HG02852 (cell line): ENCODE data around the gene LEKR1.

Experiments
- ATAC-seq: cut with Tn5 transposase; IDR thresholded peaks from one replicate; pipeline ENCODE4 v1.9.1; 2021; ENCODE audit warnings: mild to moderate bottlenecking, moderate library complexity; ENCODE audit not compliant: unreplicated experiment

Gene LEKR1

GRCh38 chr3:157045238-157045850 lies 219.2 kb downstream of the LEKR1 start:
- no peak for ATAC-seq

- ATAC-seq: no peak
Measured at GRCh38 chr3:157046520-157046919, 220.4 kb downstream of the LEKR1 start.

- peak; percentile 75 for ATAC-seq
Measured at GRCh38 chr3:157051055-157051454, 224.9 kb downstream of the LEKR1 start.

- no peak for ATAC-seq
Measured at GRCh38 chr3:157051591-157051990, 225.4 kb downstream of the LEKR1 start.

- no peak for ATAC-seq
Measured at GRCh38 chr3:157056035-157056434, 229.9 kb downstream of the LEKR1 start.

- no peak for ATAC-seq
Measured at GRCh38 chr3:157058392-157059071, 232.4 kb downstream of the LEKR1 start.

GRCh38 chr3:157059181-157059580 lies 233.0 kb downstream of the LEKR1 start:
- peak; percentile 46 for ATAC-seq

- peak; percentile 77 for ATAC-seq
Measured at GRCh38 chr3:157059661-157060060, 233.5 kb downstream of the LEKR1 start.

- ATAC-seq: no peak
Measured at GRCh38 chr3:157061265-157061664, 235.1 kb downstream of the LEKR1 start.

- no peak for ATAC-seq
Measured at GRCh38 chr3:157063469-157063868, 237.3 kb downstream of the LEKR1 start.

- peak; percentile 5 for ATAC-seq
Measured at GRCh38 chr3:157063926-157064325, 237.8 kb downstream of the LEKR1 start.

- peak; percentile 67 for ATAC-seq
Measured at GRCh38 chr3:157064402-157064801, 238.2 kb downstream of the LEKR1 start.

GRCh38 chr3:157065201-157065600 lies 239.0 kb downstream of the LEKR1 start:
- ATAC-seq: no peak

GRCh38 chr3:157066335-157067098 lies 240.4 kb downstream of the LEKR1 start:
- ATAC-seq: no peak

- peak; percentile 45 for ATAC-seq
Measured at GRCh38 chr3:157067114-157067513, 241.0 kb downstream of the LEKR1 start.

- no peak for ATAC-seq
Measured at GRCh38 chr3:157069406-157069805, 243.3 kb downstream of the LEKR1 start.

GRCh38 chr3:157069846-157070677 lies 243.9 kb downstream of the LEKR1 start:
- ATAC-seq: no peak

GRCh38 chr3:157070678-157070999 lies 244.5 kb downstream of the LEKR1 start:
- no peak for ATAC-seq

- ATAC-seq: no peak
Measured at GRCh38 chr3:157071744-157072525, 245.8 kb downstream of the LEKR1 start.

- no peak for ATAC-seq
Measured at GRCh38 chr3:157073810-157074209, 247.7 kb downstream of the LEKR1 start.
